HEK293 (cell line): Measurements from ENCODE around the gene CDON.

ENCODE experiments used
- CTCF ChIA-PET: fragments of 350-600 bp; formaldehyde crosslinking; extraction: SDS; loops from one replicate; lab custom pipeline; 2021; ENCODE audit warnings: antibody characterized with exemption; lab: Yijun Ruan, JAX
- POLR2A ChIA-PET: fragments of 300-600 bp; formaldehyde crosslinking; extraction: SDS; loops from one replicate; lab custom pipeline; 2020; ENCODE audit warnings: antibody characterized with exemption, inconsistent platforms; lab: Yijun Ruan, JAX
- H3K27ac ChIP-seq: fragments of 200-500 bp; sonication (Bioruptor generic); 2 replicates; pipeline ENCODE4 v1.5.1; 2014; ENCODE audit warnings: low read depth, low read length, control low read depth, inconsistent platforms; ENCODE audit errors: extremely low read depth
- H3K36me3 ChIP-seq, 2 experiments: fragments of 200-500 bp in 1 of 2; sonication (Bioruptor generic) in 1 of 2; 1 replicate in 1 of 2; 2 replicates in 1 of 2; pipeline ENCODE4 v1.5.1; 2014 to 2017; ENCODE audit warnings: inconsistent platforms in 2 of 2, low read length in 2 of 2; ENCODE audit not compliant: control insufficient read depth in 2 of 2, insufficient read depth in 1 of 2
- H3K4me1 ChIP-seq: fragments of 200-500 bp; sonication (Bioruptor generic); 2 replicates; pipeline ENCODE4 v1.5.1; 2014; ENCODE audit warnings: mild to moderate bottlenecking, low read length, inconsistent platforms; ENCODE audit not compliant: control insufficient read depth, insufficient read depth
- H3K4me3 ChIP-seq: 2 replicates; pipeline ENCODE4 v1.5.1; 2011; ENCODE audit warnings: low read depth, mild to moderate bottlenecking, control low read depth, low read length, moderate library complexity
- H3K9me3 ChIP-seq: fragments of 200-500 bp; sonication (Bioruptor generic); 2 replicates; pipeline ENCODE4 v1.5.1; 2014; ENCODE audit warnings: low read depth, low read length, inconsistent platforms; ENCODE audit not compliant: control insufficient read depth, insufficient read depth
- BCL11A ChIP-seq: fragments of 450-650 bp; formaldehyde crosslinking; IDR thresholded peaks from 2 replicates; pipeline ENCODE4 v1.5.1; 2016; ENCODE audit warnings: low read depth, missing biosample characterization, missing genetic modification characterization
- GLIS1 ChIP-seq: fragments of 450-650 bp; formaldehyde crosslinking; IDR thresholded peaks from 2 replicates; pipeline ENCODE4 v1.5.1; 2016; ENCODE audit warnings: missing biosample characterization, missing genetic modification characterization
- KLF1 ChIP-seq: fragments of 450-650 bp; formaldehyde crosslinking; IDR thresholded peaks from 2 replicates; pipeline ENCODE4 v1.5.1; 2016; ENCODE audit warnings: missing biosample characterization, missing genetic modification characterization
- KLF16 ChIP-seq: fragments of 450-650 bp; formaldehyde crosslinking; IDR thresholded peaks from 2 replicates; pipeline ENCODE4 v1.5.1; 2017; ENCODE audit warnings: missing biosample characterization, missing genetic modification characterization
- MEIS1 ChIP-seq: sonication (generic); formaldehyde crosslinking; IDR thresholded peaks from 2 replicates; pipeline ENCODE4 v1.8.1; 2022; ENCODE audit warnings: missing genetic modification reagents, mild to moderate bottlenecking, borderline replicate concordance
- REPIN1 ChIP-seq: fragments of 450-650 bp; formaldehyde crosslinking; IDR thresholded peaks from 2 replicates; pipeline ENCODE4 v1.5.1; 2017; ENCODE audit warnings: missing biosample characterization, missing genetic modification characterization, low read depth
- SCRT1 ChIP-seq: fragments of 450-650 bp; formaldehyde crosslinking; IDR thresholded peaks from 2 replicates; pipeline ENCODE4 v1.5.1; 2016; ENCODE audit warnings: missing biosample characterization, missing genetic modification characterization, borderline replicate concordance
- SCRT2 ChIP-seq: fragments of 450-650 bp; formaldehyde crosslinking; IDR thresholded peaks from 2 replicates; pipeline ENCODE4 v1.5.1; 2016; ENCODE audit warnings: missing biosample characterization, missing genetic modification characterization
- TRIM28 ChIP-seq: IDR thresholded peaks from 2 replicates; pipeline ENCODE4 v1.6.1; 2011; ENCODE audit warnings: low read length, control low read depth, borderline replicate concordance
- WT1 ChIP-seq: fragments of 450-650 bp; formaldehyde crosslinking; IDR thresholded peaks from 2 replicates; pipeline ENCODE4 v1.5.1; 2016; ENCODE audit warnings: missing biosample characterization, missing genetic modification characterization
- ZBTB17 ChIP-seq: fragments of 450-650 bp; formaldehyde crosslinking; IDR thresholded peaks from 2 replicates; pipeline ENCODE4 v1.5.1; 2016; ENCODE audit warnings: missing biosample characterization, missing genetic modification characterization
- ZIC2 ChIP-seq: fragments of 450-650 bp; formaldehyde crosslinking; IDR thresholded peaks from 2 replicates; pipeline ENCODE4 v1.5.1; 2016; ENCODE audit warnings: missing biosample characterization, missing genetic modification characterization
- ZNF10 ChIP-seq: fragments of 450-650 bp; formaldehyde crosslinking; IDR thresholded peaks from 2 replicates; pipeline ENCODE4 v1.5.1; 2017; ENCODE audit warnings: missing biosample characterization, missing genetic modification characterization
- ZNF121 ChIP-seq: fragments of 450-650 bp; formaldehyde crosslinking; IDR thresholded peaks from 2 replicates; pipeline ENCODE4 v1.5.1; 2016; ENCODE audit warnings: missing biosample characterization, missing genetic modification characterization
- ZNF239 ChIP-seq: fragments of 450-650 bp; formaldehyde crosslinking; IDR thresholded peaks from 2 replicates; pipeline ENCODE4 v1.5.1; 2016; ENCODE audit warnings: missing biosample characterization, missing genetic modification characterization
- ZNF341 ChIP-seq: fragments of 450-650 bp; formaldehyde crosslinking; IDR thresholded peaks from 2 replicates; pipeline ENCODE4; 2016; ENCODE audit warnings: low read depth, missing biosample characterization, missing genetic modification characterization
- ZNF423 ChIP-seq: fragments of 450-650 bp; formaldehyde crosslinking; IDR thresholded peaks from 2 replicates; pipeline ENCODE4 v1.5.1; 2016; ENCODE audit warnings: missing biosample characterization, missing genetic modification characterization
- ZNF501 ChIP-seq: fragments of 450-650 bp; formaldehyde crosslinking; IDR thresholded peaks from 2 replicates; pipeline ENCODE4 v1.5.1; 2016; ENCODE audit warnings: missing biosample characterization, missing genetic modification characterization
- ZNF549 ChIP-seq: fragments of 450-650 bp; IDR thresholded peaks from 2 replicates; pipeline ENCODE4 v1.5.1; 2018; ENCODE audit warnings: missing biosample characterization, missing genetic modification characterization, mild to moderate bottlenecking, inconsistent platforms, moderate library complexity
- ZNF624 ChIP-seq: fragments of 450-650 bp; formaldehyde crosslinking; IDR thresholded peaks from 2 replicates; pipeline ENCODE4 v1.5.1; 2017; ENCODE audit warnings: missing biosample characterization, missing genetic modification characterization
- ZNF76 ChIP-seq: fragments of 450-650 bp; formaldehyde crosslinking; IDR thresholded peaks from 2 replicates; pipeline ENCODE4; 2016; ENCODE audit warnings: low read depth, missing biosample characterization, missing genetic modification characterization, borderline replicate concordance
- TF ChIP-seq, protein P1 (sequence below): fragments of 450-650 bp; formaldehyde crosslinking; IDR thresholded peaks from 2 replicates; pipeline ENCODE4 v1.5.1; 2016; ENCODE audit warnings: missing biosample characterization, missing genetic modification characterization
- TF ChIP-seq, protein P2 (sequence below): sonication (generic); formaldehyde crosslinking; IDR thresholded peaks from 2 replicates; pipeline ENCODE4 v1.8.1; 2022; ENCODE audit warnings: mild to moderate bottlenecking, moderate library complexity, missing genetic modification reagents
- TF ChIP-seq, protein P3 (sequence below): fragments of 450-650 bp; formaldehyde crosslinking; IDR thresholded peaks from 2 replicates; pipeline ENCODE4; 2016; ENCODE audit warnings: missing biosample characterization, missing genetic modification characterization
- TF ChIP-seq, protein P4 (sequence below): fragments of 450-650 bp; IDR thresholded peaks from 2 replicates; pipeline ENCODE4 v1.5.1; 2018; ENCODE audit warnings: missing biosample characterization, missing genetic modification characterization
- TF ChIP-seq, protein P5 (sequence below): fragments of 450-650 bp; formaldehyde crosslinking; IDR thresholded peaks from 2 replicates; pipeline ENCODE4 v1.5.1; 2017; ENCODE audit warnings: missing biosample characterization, missing genetic modification characterization
- TF ChIP-seq, protein P6 (sequence below): fragments of 450-650 bp; formaldehyde crosslinking; IDR thresholded peaks from 2 replicates; pipeline ENCODE4 v1.5.1; 2016; ENCODE audit warnings: missing biosample characterization, missing genetic modification characterization

CDON gene

DNA sequence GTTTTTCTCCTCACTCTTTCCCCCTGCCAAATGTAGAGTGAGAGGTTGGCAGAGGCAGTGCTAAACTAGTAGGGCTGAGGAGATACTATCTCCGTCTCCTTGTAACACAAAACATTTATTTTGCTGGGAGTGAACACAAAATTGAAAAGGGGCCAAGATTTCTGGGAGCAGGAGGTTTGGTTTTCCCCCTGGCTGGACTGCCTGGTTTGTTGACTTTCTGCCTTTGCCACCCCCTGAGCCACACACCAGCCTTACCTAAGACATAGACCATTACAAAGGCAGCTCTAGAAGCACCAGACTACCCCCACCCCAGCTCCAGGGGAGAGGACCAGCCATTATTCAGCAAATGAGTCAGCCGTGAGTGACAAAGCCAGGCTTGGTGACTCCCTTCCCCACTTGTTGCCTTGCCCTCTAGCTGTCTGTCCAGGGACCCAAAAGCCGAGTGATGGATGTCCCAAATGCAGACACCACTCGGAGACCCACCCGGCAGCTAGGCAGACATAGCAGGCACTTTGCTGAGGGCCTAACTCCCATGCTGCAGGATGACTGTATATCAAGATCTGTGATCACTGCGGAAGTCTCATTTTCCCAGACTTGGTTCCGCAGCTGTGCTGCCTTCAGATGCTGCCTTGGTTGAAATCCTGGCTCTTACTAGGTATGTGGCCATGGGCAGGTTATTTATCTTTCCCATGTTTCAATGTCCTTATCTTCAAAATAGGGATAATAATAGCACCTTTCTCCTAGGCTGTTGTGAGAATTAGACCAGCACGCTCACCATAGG, 17.7 kb upstream of the CDON start:
- ChIA-PET CTCF (interaction anchor here (0.8 to 2.6 kb wide), 5 partner anchors 17 to 163 kb away, joined by 3 to 11 read pairs (median 4); no protein-coding TSS in a partner anchor), POLR2A (interaction anchor here (0.6 kb wide), 1 partner anchor 169 kb away, joined by 4 read pairs; no protein-coding TSS in a partner anchor)
- H3K4me1 ChIP-seq = peaks cover 5% of the 10 kb centered on the region
- H3K9me3 ChIP-seq = no peaks in the 10 kb centered on the region
- H3K4me3 ChIP-seq = no peak overlapping the region
- H3K36me3 ChIP-seq = no peaks in the 10 kb centered on the region
- H3K27ac ChIP-seq = peak overlapping the region; percentile 58
- TF ChIP-seq, protein P1, sequence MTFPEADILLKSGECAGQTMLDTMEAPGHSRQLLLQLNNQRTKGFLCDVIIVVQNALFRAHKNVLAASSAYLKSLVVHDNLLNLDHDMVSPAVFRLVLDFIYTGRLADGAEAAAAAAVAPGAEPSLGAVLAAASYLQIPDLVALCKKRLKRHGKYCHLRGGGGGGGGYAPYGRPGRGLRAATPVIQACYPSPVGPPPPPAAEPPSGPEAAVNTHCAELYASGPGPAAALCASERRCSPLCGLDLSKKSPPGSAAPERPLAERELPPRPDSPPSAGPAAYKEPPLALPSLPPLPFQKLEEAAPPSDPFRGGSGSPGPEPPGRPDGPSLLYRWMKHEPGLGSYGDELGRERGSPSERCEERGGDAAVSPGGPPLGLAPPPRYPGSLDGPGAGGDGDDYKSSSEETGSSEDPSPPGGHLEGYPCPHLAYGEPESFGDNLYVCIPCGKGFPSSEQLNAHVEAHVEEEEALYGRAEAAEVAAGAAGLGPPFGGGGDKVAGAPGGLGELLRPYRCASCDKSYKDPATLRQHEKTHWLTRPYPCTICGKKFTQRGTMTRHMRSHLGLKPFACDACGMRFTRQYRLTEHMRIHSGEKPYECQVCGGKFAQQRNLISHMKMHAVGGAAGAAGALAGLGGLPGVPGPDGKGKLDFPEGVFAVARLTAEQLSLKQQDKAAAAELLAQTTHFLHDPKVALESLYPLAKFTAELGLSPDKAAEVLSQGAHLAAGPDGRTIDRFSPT (tag by site-specific recombination) = no peak
- TF ChIP-seq SCRT1 (tag by site-specific recombination) = peak; percentile 82
- TF ChIP-seq, protein P2, sequence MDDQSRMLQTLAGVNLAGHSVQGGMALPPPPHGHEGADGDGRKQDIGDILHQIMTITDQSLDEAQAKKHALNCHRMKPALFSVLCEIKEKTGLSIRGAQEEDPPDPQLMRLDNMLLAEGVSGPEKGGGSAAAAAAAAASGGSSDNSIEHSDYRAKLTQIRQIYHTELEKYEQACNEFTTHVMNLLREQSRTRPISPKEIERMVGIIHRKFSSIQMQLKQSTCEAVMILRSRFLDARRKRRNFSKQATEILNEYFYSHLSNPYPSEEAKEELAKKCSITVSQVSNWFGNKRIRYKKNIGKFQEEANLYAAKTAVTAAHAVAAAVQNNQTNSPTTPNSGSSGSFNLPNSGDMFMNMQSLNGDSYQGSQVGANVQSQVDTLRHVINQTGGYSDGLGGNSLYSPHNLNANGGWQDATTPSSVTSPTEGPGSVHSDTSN = no peak
- no peak for TF ChIP-seq ZNF549 (tag by site-specific recombination)
- no peak for TF ChIP-seq ZNF121
- TF ChIP-seq, protein P3, sequence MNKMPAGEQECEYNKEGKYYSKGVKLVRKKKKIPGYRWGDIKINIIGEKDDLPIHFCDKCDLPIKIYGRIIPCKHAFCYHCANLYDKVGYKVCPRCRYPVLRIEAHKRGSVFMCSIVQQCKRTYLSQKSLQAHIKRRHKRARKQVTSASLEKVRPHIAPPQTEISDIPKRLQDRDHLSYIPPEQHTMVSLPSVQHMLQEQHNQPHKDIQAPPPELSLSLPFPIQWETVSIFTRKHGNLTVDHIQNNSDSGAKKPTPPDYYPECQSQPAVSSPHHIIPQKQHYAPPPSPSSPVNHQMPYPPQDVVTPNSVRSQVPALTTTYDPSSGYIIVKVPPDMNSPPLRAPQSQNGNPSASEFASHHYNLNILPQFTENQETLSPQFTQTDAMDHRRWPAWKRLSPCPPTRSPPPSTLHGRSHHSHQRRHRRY (tag by site-specific recombination) = no peak
- no peak for TF ChIP-seq MEIS1
- TF ChIP-seq, protein P4, sequence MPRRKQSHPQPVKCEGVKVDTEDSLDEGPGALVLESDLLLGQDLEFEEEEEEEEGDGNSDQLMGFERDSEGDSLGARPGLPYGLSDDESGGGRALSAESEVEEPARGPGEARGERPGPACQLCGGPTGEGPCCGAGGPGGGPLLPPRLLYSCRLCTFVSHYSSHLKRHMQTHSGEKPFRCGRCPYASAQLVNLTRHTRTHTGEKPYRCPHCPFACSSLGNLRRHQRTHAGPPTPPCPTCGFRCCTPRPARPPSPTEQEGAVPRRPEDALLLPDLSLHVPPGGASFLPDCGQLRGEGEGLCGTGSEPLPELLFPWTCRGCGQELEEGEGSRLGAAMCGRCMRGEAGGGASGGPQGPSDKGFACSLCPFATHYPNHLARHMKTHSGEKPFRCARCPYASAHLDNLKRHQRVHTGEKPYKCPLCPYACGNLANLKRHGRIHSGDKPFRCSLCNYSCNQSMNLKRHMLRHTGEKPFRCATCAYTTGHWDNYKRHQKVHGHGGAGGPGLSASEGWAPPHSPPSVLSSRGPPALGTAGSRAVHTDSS (tag by site-specific recombination) = no peak
- TF ChIP-seq ZNF239 = no peak
- peak; percentile 93 for TF ChIP-seq GLIS1 (tag by site-specific recombination)
- TF ChIP-seq ZNF501 = 0 out of 2 replicates have a peak, but pooled peaks have one; percentile 2
- TF ChIP-seq ZNF76 (tag by site-specific recombination) = no peak
- TF ChIP-seq TRIM28 = peak; percentile 16; the same call in 1 of the 2 replicates
- no peak for TF ChIP-seq ZNF624
- TF ChIP-seq BCL11A (tag by site-specific recombination) = no peak
- TF ChIP-seq, protein P5, sequence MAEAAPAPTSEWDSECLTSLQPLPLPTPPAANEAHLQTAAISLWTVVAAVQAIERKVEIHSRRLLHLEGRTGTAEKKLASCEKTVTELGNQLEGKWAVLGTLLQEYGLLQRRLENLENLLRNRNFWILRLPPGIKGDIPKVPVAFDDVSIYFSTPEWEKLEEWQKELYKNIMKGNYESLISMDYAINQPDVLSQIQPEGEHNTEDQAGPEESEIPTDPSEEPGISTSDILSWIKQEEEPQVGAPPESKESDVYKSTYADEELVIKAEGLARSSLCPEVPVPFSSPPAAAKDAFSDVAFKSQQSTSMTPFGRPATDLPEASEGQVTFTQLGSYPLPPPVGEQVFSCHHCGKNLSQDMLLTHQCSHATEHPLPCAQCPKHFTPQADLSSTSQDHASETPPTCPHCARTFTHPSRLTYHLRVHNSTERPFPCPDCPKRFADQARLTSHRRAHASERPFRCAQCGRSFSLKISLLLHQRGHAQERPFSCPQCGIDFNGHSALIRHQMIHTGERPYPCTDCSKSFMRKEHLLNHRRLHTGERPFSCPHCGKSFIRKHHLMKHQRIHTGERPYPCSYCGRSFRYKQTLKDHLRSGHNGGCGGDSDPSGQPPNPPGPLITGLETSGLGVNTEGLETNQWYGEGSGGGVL (tag by site-specific recombination) = peak; percentile 72
- peak; percentile 96 for TF ChIP-seq SCRT2 (tag by site-specific recombination)
- TF ChIP-seq ZNF10 (tag by site-specific recombination) = no peak
- peak; percentile 35; the same call in 1 of the 2 replicates for TF ChIP-seq ZBTB17
- TF ChIP-seq KLF1 = 0 out of 2 replicates have a peak, but pooled peaks have one; percentile 10
- TF ChIP-seq KLF16 = no peak
- TF ChIP-seq WT1 = peak; percentile 82
- no peak for TF ChIP-seq ZNF423
- TF ChIP-seq, protein P6, sequence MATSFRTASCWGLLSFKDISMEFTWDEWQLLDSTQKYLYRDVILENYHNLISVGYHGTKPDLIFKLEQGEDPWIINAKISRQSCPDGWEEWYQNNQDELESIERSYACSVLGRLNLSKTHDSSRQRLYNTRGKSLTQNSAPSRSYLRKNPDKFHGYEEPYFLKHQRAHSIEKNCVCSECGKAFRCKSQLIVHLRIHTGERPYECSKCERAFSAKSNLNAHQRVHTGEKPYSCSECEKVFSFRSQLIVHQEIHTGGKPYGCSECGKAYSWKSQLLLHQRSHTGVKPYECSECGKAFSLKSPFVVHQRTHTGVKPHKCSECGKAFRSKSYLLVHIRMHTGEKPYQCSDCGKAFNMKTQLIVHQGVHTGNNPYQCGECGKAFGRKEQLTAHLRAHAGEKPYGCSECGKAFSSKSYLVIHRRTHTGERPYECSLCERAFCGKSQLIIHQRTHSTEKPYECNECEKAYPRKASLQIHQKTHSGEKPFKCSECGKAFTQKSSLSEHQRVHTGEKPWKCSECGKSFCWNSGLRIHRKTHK (tag by site-specific recombination) = no peak
- TF ChIP-seq ZIC2 = peak; percentile 53
- no peak for TF ChIP-seq REPIN1 (tag by site-specific recombination)
- TF ChIP-seq ZNF341 = no peak
